Suprapubic skin (tissue), 4 donors: ENCODE results near the gene TCP10L. TPM values are rescaled to one million over a fixed set of nuclear protein-coding genes. Genes with fewer than 3 reads are reported as not detected.

Experiments
- DNase-seq, 2 donors: peaks; one replicate each; pipeline ENCODE4 v3.0.0-alpha.2; 2019; ENCODE audit warnings: low spot score in 2 of 2
- H3K27ac ChIP-seq: fragments of 200-600 bp; sonication (generic); one replicate; pipeline ENCODE4 v1.5.1; 2019
- H3K27me3 ChIP-seq: fragments of 200-600 bp; sonication (generic); one replicate; pipeline ENCODE4 v1.5.1; 2019
- H3K36me3 ChIP-seq: fragments of 200-600 bp; sonication (generic); one replicate; pipeline ENCODE4 v1.5.1; 2019
- H3K4me1 ChIP-seq: fragments of 200-600 bp; sonication (generic); one replicate; pipeline ENCODE4 v1.5.1; 2019
- H3K4me3 ChIP-seq: fragments of 200-600 bp; sonication (generic); one replicate; pipeline ENCODE4 v1.5.1; 2019; ENCODE audit warnings: mild to moderate bottlenecking
- H3K9me3 ChIP-seq: fragments of 200-600 bp; sonication (generic); one replicate; pipeline ENCODE4 v1.5.1; 2019
- CTCF ChIP-seq, 2 donors: fragments of 200-600 bp in 1 of 2; fragments of 450-650 bp in 1 of 2; sonication (generic) in 1 of 2; IDR thresholded peaks; one replicate each; pipeline ENCODE4 v1.5.1; 2016 to 2019; ENCODE audit warnings: antibody characterized with exemption in 2 of 2, mild to moderate bottlenecking in 1 of 2, moderate library complexity in 1 of 2
- EP300 ChIP-seq: sonication (generic); formaldehyde crosslinking; IDR thresholded peaks from one replicate; pipeline ENCODE4 v1.6.1; 2017; ENCODE audit warnings: antibody characterized with exemption
- POLR2A ChIP-seq, 2 donors: fragments of 450-650 bp; IDR thresholded peaks; one replicate each; pipeline ENCODE4 v1.6.1; 2017; ENCODE audit warnings: antibody characterized with exemption in 2 of 2, mild to moderate bottlenecking in 2 of 2, moderate library complexity in 2 of 2
- POLR2AphosphoS5 ChIP-seq, 3 donors: sonication (generic); formaldehyde crosslinking; IDR thresholded peaks; one replicate each; pipeline ENCODE4 v1.6.1; 2017; ENCODE audit warnings: antibody characterized with exemption in 3 of 3
- WGBS: methylation state at CpG from one replicate; pipeline ENCODE4 v1.1.5; 2018; 5-methylcytosine and 5-hydroxymethylcytosine counted together
- total RNA-seq, 4 donors: library from RNA; depleted of rRNA; stranded (reverse); fragments of >200 nt; gene quantifications; one replicate each; pipeline ENCODE4 v1.1.0, GENCODE V29; 2016

Gene TCP10L
- total RNA-seq, 4 donors from 2014 or later, result 2.2 TPM; not detected in 3

GRCh38 chr21:32595431-32595830, 10.1 kb upstream of the TCP10L start:
- Histone ChIP-seq H3K9me3 (no peaks in the 10 kb centered on the region), H3K27me3 (no peaks in the 10 kb centered on the region), H3K4me1 (no peaks in the 10 kb centered on the region), H3K36me3 (peaks cover 11% of the 10 kb centered on the region), H3K4me3 (no peak overlapping the region), H3K27ac (no peak overlapping the region)
- no peak for DNase-seq
- TF ChIP-seq POLR2A (IDR thresholded peaks at IDR 0.05) (no peak), POLR2AphosphoS5 (IDR thresholded peaks at IDR 0.05) (no peak), EP300 (no peak), CTCF (IDR thresholded peaks at IDR 0.05) (no peak)
- 89% methylated on average over 8 of the region's 11 CpGs for WGBS

GRCh38 chr21:32593690-32594089, 8.4 kb upstream of the TCP10L start:
- H3K27ac ChIP-seq, result no peak overlapping the region
- 61% methylated on average over 8 of the region's 8 CpGs for WGBS

GRCh38 chr21:32592929-32593502, 7.7 kb upstream of the TCP10L start:
- TF ChIP-seq EP300 (no peak), CTCF (IDR thresholded peaks at IDR 0.05) (no peak), POLR2A (IDR thresholded peaks at IDR 0.05) (no peak), POLR2AphosphoS5 (IDR thresholded peaks at IDR 0.05) (no peak)
- WGBS, result 53% methylated on average over 10 of the region's 10 CpGs
- Histone ChIP-seq H3K4me1 (no peaks in the 10 kb centered on the region), H3K36me3 (no peaks in the 10 kb centered on the region), H3K4me3 (no peak overlapping the region), H3K27ac (no peak overlapping the region), H3K9me3 (no peaks in the 10 kb centered on the region), H3K27me3 (no peaks in the 10 kb centered on the region)
- DNase-seq, result no peak

More at GRCh38 chr21:32593690-32594089, 8.4 kb upstream of the TCP10L start:
- Histone ChIP-seq H3K27me3 (no peaks in the 10 kb centered on the region), H3K9me3 (no peaks in the 10 kb centered on the region), H3K36me3 (no peaks in the 10 kb centered on the region), H3K4me1 (no peaks in the 10 kb centered on the region), H3K4me3 (no peak overlapping the region)
- TF ChIP-seq CTCF (IDR thresholded peaks at IDR 0.05), result no peak
- TF ChIP-seq EP300, result no peak
- no peak for DNase-seq

GRCh38 chr21:32590130-32590529, 4.8 kb upstream of the TCP10L start:
- Histone ChIP-seq H3K27ac (no peak overlapping the region), H3K4me1 (no peaks in the 10 kb centered on the region), H3K27me3 (no peaks in the 10 kb centered on the region), H3K36me3 (no peaks in the 10 kb centered on the region), H3K9me3 (no peaks in the 10 kb centered on the region), H3K4me3 (no peak overlapping the region)
- DNase-seq, result no peak
- WGBS, result 77% methylated on average over 4 of the region's 4 CpGs
- no peak for TF ChIP-seq EP300
- TF ChIP-seq POLR2A (IDR thresholded peaks at IDR 0.05), result no peak
- TF ChIP-seq CTCF (IDR thresholded peaks at IDR 0.05), result no peak
- TF ChIP-seq POLR2AphosphoS5 (IDR thresholded peaks at IDR 0.05), result no peak

GRCh38 chr21:32587651-32588050, 2.3 kb upstream of the TCP10L start:
- Histone ChIP-seq H3K9me3 (no peaks in the 10 kb centered on the region), H3K36me3 (no peaks in the 10 kb centered on the region), H3K4me1 (no peaks in the 10 kb centered on the region), H3K4me3 (no peak overlapping the region), H3K27ac (no peak overlapping the region), H3K27me3 (no peaks in the 10 kb centered on the region)
- no peak for TF ChIP-seq EP300
- TF ChIP-seq POLR2A (IDR thresholded peaks at IDR 0.05), result no peak
- no peak for TF ChIP-seq POLR2AphosphoS5 (IDR thresholded peaks at IDR 0.05)
- no peak for TF ChIP-seq CTCF (IDR thresholded peaks at IDR 0.05)
- no peak for DNase-seq
- 90% methylated on average over 5 of the region's 5 CpGs for WGBS
